Kidney epithelial cell (primary cell): ENCODE data around the gene NRG3. TPM values are rescaled to one million over a fixed set of nuclear protein-coding genes. Genes with fewer than 3 reads are reported as not detected.

Source experiments
- DNase-seq: peaks from one replicate; pipeline ENCODE4 v3.0.0-alpha.2; 2010; ENCODE audit warnings: low read depth
- H3K27me3 ChIP-seq: 2 replicates; pipeline ENCODE4 v1.6.0; 2011; ENCODE audit warnings: low read length; ENCODE audit not compliant: control insufficient read depth, insufficient read depth
- H3K36me3 ChIP-seq: 2 replicates; pipeline ENCODE4 v1.5.1; 2011; ENCODE audit warnings: low read length; ENCODE audit not compliant: control insufficient read depth, insufficient read depth
- H3K4me3 ChIP-seq: 2 replicates; pipeline ENCODE4 v1.5.1; 2011; ENCODE audit warnings: low read depth, mild to moderate bottlenecking, control low read depth, low read length
- total RNA-seq: library from RNA; depleted of rRNA; stranded (reverse); fragments of >200 nt; gene quantifications from 2 replicates; pipeline ENCODE4 v1.2.3, GENCODE V29; 2015
- TF ChIP-seq, protein P1 (sequence below): IDR thresholded peaks from 2 replicates; pipeline ENCODE4 v1.5.1; 2011; ENCODE audit warnings: mild to moderate bottlenecking, moderate library complexity, low read length, control low read depth, inconsistent platforms; ENCODE audit not compliant: insufficient read depth, poor library complexity, severe bottlenecking

Gene NRG3
- total RNA-seq, 1 donor from 2014 or later, result 10.2 TPM

DNA sequence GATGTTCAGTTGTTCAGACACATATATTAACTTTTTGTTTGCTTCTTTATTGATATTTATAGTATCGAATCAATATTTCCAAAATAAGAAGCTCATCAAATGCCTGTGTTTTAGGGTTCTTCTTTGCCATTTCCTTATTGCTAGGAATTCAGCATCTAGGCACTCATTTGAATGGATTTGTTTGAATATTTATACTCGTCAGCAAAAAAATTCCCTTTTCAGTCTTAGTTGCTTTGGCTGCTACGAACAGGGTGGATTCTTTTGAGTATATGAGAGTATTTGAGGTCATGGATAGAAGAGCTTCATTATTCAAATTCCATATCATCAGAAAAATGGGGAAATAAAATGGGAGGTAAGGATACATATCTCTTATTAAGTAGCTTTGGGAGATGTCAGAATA, 706.9 kb downstream of the NRG3 start:
- TF ChIP-seq, protein P1, sequence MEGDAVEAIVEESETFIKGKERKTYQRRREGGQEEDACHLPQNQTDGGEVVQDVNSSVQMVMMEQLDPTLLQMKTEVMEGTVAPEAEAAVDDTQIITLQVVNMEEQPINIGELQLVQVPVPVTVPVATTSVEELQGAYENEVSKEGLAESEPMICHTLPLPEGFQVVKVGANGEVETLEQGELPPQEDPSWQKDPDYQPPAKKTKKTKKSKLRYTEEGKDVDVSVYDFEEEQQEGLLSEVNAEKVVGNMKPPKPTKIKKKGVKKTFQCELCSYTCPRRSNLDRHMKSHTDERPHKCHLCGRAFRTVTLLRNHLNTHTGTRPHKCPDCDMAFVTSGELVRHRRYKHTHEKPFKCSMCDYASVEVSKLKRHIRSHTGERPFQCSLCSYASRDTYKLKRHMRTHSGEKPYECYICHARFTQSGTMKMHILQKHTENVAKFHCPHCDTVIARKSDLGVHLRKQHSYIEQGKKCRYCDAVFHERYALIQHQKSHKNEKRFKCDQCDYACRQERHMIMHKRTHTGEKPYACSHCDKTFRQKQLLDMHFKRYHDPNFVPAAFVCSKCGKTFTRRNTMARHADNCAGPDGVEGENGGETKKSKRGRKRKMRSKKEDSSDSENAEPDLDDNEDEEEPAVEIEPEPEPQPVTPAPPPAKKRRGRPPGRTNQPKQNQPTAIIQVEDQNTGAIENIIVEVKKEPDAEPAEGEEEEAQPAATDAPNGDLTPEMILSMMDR, result no peak
- no peak for DNase-seq
- Histone ChIP-seq H3K36me3 (no peaks in the 10 kb centered on the region), H3K4me3 (no peak overlapping the region), H3K27me3 (no peaks in the 10 kb centered on the region)

DNA sequence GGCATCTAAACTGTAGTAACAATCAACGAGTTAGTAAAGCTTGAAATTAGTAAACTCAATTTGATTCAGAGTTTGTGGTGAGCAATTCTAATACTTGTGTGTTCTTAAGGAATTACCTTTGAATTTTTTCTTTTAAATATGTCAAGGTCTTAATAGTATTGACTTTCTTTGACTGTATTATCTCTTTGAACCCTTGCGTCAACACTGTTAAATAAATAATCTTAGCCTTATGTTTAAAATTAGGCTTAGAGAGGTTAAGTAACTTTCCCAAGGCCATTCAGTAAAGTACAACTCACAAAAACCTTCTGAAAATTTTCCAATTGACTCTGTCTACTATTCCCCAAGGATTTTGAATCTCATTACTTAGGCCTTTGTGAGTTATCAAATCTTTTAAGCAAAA, 716.4 kb downstream of the NRG3 start:
- Histone ChIP-seq H3K36me3 (no peaks in the 10 kb centered on the region), H3K27me3 (no peaks in the 10 kb centered on the region), H3K4me3 (no peak overlapping the region)
- TF ChIP-seq, protein P1, result no peak
- DNase-seq, result no peak

DNA sequence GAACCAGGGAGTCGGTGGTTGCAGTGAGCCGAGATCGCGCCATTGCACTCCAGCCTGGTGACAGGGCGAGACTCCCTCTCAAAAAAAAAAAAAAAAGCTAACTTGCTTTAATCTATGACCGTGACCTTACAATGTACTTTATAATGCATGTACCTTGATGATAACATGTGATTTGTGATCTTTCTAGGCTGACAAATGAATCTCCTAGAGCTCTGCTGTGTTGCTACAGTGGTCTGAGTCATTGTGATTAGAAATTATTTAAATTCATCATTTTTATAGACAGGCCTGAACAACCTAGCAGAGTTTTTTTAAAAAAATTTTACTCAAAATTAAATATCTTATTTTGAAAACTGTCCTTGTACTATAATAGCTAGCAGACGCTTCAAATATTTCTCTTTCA, 722.8 kb downstream of the NRG3 start:
- Histone ChIP-seq H3K27me3 (no peaks in the 10 kb centered on the region), H3K36me3 (no peaks in the 10 kb centered on the region), H3K4me3 (no peak overlapping the region)
- TF ChIP-seq, protein P1, result no peak
- DNase-seq, result no peak

DNA sequence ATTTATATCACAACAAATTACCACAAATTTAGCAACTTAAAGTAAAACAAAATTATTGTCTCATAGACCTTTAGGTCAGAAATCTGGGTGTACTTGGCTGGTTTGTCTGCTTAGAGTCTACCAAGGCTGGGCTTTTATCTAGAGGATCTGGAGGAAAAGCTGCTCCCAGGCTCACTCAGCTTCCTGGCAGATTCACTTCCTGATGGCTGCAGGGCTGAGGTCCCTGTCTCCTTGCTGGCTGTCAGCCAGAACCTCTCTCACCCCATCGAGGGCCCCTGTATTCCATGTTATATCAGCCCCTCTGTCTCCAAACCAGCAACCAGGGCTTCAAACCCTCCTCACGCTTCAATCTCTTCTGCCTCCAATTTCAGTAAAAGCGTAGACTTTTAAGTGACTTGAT, 734.9 kb downstream of the NRG3 start:
- no peaks in the 10 kb centered on the region for H3K36me3 ChIP-seq
- TF ChIP-seq, protein P1, result no peak

DNA sequence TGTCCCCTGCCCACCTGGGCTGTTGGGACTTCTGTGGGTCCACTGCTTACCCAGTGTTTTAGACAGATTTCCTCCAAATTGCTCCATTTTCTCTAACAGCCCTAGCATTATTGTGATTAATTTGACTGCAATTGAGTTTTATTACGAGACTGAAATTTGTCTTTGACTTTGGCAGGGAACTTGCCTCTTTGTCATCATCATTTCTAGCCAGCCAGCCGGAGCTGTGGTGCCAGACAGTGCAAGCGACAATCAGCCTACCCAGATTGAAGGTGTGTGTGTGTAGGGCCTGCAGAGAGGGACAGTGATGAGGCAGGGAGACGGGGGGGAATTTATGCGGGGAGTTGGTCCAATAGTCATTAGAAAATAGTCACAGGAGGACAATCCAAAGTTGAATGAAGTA, 743.0 kb downstream of the NRG3 start:
- Histone ChIP-seq H3K36me3 (no peaks in the 10 kb centered on the region), H3K27me3 (no peaks in the 10 kb centered on the region), H3K4me3 (no peak overlapping the region)
- no peak for DNase-seq
- TF ChIP-seq, protein P1, result no peak

More for the DNA sequence above, 734.9 kb downstream of the NRG3 start:
- no peak overlapping the region for H3K4me3 ChIP-seq
- H3K27me3 ChIP-seq, result no peaks in the 10 kb centered on the region
- DNase-seq, result no peak

DNA sequence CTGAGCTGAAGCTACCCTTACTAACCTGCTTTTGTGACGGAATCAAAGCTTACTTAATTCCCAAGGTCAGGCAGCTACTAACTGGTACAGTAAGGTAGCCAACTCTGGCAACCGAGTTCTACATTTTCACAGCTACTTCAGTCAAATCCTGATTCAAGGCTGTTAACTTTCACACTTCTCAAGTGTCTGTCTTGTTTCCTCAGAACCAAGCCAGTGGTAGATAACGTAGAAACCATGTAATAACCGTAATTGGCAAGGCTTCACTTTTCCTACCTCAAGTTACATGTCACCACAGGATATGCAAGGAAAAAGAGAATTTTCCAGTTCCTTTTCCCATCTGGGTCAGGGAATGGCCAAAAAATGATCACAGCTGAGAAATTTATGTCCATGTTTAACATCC, 746.7 kb downstream of the NRG3 start:
- Histone ChIP-seq H3K4me3 (no peak overlapping the region), H3K27me3 (no peaks in the 10 kb centered on the region), H3K36me3 (no peaks in the 10 kb centered on the region)
- TF ChIP-seq, protein P1, result no peak
- no peak for DNase-seq
